Activated gamma-delta T cell treated with anti-CD3 and anti-CD28 coated beads, Interleukin-2, amount 50 U/mL, for 16 hours (primary cell): ENCODE results near the gene PDCD2L.
"Not testable (repeated sequence)": the region's sequence is repeated elsewhere in the genome, so short reads cannot be mapped to it uniquely, and the experiment has no call there.

Source experiments
- DNase-seq: peaks from one replicate; pipeline ENCODE4 v3.0.0-alpha.2; 2020; ENCODE audit warnings: low read depth

PDCD2L gene, protein sequence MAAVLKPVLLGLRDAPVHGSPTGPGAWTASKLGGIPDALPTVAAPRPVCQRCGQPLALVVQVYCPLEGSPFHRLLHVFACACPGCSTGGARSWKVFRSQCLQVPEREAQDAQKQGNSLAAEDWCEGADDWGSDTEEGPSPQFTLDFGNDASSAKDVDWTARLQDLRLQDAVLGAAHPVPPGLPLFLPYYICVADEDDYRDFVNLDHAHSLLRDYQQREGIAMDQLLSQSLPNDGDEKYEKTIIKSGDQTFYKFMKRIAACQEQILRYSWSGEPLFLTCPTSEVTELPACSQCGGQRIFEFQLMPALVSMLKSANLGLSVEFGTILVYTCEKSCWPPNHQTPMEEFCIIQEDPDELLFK

DNA sequence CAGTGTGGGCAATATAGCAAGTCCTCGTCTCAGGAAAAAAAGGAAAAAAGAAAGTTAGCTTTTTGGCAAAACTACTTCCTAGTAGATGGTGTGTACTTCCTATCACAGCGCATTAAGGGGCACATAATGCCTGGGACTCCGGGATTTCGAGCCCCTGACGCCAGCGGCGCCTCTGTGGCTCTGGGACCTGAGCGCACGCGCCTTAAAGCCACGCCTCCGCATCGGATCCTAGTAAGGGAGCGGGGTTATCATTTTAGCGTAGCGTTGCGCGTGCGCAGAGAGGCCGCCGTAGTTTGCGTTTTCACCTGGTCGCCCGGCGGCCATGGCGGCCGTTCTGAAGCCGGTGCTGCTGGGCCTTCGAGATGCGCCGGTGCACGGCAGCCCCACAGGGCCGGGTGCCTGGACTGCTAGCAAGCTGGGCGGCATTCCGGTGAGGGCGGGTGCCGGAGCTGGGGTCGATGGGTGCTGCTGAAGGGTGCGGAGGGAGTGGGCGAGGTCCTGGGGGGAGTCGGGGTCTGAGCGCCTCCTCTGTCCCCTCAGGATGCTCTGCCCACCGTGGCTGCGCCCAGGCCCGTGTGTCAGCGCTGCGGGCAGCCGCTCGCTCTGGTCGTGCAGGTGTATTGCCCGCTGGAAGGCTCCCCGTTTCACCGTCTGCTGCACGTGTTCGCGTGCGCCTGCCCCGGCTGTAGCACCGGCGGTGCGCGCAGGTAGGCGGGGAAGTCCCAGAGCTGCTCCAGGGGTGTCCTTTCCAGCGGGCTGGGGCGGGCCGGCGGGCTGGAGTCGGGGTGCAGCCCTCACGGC, at the start of gene PDCD2L:
Gene PDCD2L, plus strand, starts transcription at position 291 of the 801 bp plus-strand sequence. Its CDS starts 32 bp downstream, at position 323.
- DNase-seq: peak; percentile 90

DNA sequence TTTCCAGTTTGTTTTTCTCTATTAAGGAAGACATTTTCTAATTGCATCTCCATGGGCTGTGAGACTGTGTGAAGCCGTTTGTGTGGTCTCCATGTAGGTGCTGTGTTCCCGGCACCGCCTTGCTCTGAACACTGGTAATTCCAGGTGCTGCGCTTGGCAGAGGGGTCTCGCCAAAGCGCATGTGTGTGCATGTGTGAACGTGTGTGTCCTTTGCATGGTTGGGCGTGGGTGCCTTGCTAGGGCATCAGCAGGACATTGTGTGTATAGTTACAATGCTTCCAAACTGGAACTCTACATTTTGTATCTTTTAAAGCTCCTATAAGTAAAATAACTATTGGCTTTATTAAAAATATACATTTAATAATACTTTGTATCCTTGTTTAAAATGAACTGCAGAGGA, 49.0 kb upstream of the PDCD2L start:
- DNase-seq: no peak

DNA sequence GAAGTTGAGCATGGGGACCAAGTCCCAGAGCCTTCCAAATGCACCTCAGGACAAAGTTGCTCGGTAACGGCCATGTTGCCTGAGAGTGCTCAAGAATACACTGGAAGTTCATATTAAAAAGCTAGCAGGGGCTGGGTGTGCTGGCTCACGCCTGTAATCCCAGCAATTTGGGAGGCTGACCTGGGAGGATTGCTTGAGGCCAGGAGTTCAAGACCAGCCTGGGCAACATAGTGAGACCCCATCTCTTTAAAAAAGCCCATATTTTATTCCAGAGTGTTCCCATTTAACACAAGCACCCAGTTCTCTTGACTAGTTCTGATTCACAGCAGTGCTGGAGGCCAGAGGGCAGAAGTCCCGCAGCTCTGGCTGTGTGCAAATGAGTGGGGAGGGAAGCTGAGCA, 47.3 kb upstream of the PDCD2L start:
- no peak for DNase-seq

DNA sequence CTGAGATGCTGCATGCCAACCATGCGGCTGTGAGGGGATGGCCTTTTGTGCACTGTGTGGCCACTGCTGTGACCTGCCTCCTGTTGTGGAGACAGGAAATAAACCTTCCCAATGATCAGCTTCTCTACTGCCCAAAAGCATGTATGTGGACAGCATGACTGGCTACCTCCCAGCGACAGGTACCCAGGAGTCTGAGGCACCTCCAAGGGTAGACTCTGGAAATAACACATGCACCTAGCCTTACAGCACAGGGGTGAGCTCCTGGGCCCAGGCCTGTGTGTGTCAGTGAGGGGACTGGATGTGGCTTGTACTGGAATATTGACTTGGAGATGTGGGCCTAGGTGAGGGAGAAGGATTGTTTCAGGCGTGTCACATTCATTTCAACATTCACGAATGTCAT, 46.8 kb upstream of the PDCD2L start:
- DNase-seq: no peak

DNA sequence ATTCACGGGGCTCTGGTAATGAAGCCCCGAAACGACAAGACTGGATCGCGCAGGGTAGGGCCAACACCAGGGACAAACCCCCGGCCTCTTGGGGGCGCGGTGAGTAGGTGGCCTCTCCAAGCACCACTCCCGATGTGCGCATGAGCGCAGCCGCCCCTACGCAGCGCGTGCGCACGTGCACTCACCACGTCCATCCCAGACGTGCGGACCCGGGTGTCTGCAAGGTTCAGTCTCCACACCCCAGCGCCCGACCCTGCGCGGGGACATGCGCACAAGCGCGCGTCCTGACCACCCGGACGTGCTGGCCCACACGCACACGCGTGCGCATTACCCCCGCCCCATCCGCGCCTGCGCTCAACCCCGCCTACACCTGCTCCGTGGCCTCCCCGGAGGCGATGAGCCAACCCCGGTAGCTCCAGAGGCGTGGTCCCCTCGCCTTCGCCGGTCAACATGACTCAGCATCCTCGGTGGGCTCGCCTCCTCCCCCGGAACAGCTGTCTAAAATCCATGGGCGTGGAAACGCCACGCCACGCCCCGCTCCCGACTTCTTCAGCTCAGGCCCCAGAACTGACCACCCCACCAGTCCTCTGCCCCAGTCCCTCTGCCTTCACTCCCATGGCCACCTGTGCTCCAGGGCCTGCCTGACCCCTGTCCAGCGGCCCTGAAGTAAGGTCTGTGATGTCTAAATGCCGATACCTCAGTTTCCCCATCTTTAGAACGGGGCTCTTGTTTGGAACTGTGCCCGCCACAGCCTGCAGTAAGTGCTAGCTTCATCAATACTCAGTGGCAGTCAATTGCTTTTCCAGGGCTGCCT, 44.9 kb upstream of the PDCD2L start:
- DNase-seq: peak; percentile 94

DNA sequence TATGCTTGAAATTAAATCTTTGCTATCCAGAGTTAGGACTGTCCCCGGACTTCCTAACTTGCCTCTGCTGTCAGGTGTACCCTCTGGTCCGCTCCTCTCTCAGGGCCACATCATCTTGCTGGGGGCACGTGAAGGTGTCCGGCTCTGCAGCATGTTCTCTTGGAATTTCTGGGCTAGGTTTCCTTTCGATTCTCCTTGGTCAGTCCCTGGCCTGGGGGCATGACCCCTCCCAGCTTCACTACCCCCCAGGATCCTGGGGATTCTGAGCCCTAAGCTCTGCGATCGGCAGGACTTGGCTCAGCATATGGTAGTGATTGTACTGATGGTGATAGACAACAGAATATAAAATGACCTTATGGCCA, 44.3 kb upstream of the PDCD2L start:
- no peak for DNase-seq

DNA sequence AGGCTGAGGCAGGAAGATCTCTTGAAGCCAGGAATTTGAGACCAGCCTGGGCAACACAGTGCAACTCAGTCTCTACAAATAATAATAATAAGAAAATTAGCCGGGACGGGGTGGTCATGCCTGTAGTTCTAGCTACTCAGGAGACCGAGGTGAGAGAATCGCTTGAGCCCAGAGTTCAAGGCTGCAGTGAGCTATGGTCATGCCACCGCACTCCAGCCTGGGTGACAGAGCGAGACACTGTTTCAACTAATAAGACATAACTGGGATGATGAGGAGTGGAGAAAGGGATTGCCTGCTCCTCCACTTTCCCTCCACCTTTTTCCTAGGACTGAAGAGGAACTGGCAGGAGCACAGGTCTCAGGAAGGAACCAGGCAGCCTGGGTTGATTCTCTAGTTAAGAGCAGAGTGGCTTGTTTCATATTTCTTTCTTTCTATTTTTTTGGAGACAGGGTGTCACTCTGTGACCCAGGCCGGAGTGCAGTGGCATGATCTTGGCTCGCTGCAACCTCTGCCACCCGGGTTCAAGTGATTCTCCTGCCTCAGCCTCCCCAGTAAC, 43.8 kb upstream of the PDCD2L start:
- no peak for DNase-seq

DNA sequence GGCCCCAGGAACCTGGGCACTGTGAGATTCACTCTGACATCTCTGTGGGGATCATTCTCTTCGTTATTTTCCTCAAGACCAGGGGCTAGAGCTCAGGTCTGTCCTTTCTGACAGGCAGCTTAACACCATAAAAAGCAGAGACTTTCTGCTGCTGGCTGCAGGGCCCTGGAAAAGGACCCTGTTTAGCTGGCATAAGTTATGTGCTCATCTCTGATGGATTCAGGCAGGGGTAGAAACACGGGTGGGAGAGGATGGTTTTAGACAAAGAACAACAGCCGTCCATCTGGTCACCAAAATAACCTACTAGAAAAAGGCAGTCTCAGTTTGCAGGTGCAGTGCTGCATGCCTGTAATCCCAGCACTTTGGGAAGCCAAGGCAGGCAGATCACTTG, 41.5 kb upstream of the PDCD2L start:
- no peak for DNase-seq

DNA sequence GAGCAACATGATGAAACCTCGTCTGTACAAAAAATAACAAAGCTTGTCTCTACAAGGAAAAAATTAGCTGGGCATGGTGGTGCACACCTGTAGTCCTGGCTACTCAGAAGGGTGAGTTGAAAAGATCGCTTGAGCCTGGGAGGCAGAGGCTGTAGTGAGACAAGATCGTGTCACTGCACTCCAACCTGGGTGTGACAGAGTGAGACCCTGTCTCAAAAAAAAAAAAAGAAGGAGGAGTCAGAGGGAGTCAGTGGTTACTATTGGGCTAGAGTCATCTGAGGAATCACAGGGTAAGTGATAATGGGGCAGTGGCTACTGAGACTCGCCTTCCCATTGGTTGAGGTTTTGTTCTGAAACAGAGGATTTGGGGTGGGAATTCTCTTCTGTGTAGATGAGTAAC, 41.1 kb upstream of the PDCD2L start:
- DNase-seq: no peak

DNA sequence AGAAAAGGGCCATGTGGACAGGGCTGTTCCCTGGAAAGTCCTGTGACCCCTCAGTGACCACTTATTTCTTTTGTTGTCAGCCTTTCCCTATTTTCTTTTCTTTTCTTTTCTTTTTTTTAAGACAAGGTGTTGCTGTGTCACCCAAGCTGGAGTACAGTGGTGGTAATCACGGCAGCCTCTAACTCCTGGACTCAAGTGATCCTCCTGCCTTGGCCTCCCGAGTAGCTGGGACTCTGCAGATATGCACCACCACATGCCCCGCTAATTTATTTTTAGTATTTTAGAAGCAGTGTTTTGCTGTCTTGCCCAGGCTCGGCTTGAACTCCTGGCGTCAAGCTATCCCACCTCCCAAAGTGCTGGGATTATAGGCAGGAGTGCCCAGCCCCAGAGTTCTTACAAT, 40.3 kb upstream of the PDCD2L start:
- no peak for DNase-seq

DNA sequence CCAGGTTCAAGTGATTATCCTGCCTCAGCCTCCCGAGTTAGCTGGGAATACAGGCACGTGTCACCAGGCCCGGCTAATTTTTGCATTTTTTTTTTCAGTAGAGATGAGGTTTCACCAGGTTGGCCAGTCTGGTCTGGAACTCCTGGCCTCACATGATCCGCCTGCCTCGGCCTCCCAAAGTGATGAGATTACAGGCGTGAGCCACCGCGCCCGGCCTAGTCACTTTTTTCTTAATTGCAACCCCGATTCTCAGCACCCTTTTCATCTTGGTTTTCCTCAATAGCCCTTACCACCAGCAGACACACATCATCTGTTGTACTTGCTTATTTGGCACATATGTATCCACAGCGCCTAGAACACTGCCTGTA, 39.8 kb upstream of the PDCD2L start:
- no peak for DNase-seq

DNA sequence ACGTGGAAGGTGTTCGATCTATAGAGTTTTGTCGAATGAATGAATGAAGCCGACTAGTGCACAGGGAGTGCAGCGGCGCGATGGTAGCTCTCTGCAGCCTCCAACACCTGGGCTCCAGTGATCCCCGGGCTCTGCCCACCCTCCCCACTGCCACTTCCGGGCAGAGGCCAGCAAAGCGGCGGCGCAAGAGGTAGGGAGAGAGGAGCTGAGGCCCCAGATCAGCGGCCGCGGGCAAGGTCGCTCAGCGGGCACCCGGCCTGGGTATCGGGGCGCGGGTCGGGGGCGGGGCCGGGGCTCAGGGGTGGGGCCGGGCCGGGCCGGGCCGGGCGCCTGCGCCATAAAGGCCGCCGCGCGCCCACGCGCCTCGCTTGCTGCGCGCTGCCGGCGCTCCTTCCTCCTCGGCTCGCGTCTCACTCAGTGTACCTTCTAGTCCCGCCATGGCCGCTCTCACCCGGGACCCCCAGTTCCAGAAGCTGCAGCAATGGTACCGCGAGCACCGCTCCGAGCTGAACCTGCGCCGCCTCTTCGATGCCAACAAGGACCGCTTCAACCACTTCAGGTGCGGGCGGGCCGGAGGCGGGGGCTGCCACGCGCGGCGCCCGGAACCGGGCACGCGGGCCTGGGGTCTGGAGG, 39.3 kb upstream of the PDCD2L start, which contains the start of gene GPI:
Gene GPI, plus strand, starts transcription at position 367 of the 633 bp plus-strand sequence. Its CDS starts 71 bp downstream, at position 438.
- peak; percentile 47 for DNase-seq

DNA sequence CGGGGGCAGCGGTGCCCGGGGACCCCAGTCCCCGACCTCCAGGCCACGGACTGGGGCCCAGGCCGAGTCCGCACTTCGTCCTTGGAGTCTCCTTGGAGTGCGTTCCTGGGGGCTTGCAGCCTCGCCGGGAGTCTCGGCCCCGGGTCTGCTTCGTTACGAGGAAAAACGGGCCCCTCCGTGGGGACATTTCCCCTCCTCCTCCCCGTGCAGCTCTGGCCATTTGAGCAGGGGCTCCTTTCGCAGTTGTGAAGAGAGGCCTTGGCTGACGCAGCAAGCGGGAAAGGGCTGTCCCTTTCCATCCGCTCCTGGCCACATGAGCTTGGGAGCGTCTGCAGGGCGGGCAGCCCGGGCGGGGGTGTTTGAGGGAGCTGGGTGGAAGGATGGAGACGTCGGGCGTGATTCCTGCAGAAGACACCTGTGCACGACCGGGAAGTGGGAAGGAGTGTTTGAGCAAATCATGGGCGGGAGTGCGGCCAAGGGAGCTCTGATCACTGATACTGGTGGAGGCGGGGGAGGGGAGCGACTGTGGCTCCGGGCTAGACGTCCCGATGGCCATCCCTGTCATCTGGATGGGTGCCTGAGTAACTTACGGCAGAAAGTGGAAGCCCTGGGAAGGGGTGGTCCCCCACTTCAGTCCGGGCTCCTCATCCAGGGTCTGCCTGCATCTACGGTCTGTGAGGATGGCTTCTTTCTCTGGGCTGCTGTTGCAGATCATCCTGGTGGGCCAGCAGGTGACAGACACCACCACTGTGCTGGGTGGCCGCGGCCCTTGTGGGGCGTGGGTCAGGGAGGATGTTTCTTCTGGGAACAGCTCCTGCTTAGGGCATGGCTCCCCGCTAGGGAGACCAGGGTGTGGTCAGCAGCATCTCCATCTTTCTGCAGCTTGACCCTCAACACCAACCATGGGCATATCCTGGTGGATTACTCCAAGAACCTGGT, 38.5 kb upstream of the PDCD2L start:
- no peak for DNase-seq

DNA sequence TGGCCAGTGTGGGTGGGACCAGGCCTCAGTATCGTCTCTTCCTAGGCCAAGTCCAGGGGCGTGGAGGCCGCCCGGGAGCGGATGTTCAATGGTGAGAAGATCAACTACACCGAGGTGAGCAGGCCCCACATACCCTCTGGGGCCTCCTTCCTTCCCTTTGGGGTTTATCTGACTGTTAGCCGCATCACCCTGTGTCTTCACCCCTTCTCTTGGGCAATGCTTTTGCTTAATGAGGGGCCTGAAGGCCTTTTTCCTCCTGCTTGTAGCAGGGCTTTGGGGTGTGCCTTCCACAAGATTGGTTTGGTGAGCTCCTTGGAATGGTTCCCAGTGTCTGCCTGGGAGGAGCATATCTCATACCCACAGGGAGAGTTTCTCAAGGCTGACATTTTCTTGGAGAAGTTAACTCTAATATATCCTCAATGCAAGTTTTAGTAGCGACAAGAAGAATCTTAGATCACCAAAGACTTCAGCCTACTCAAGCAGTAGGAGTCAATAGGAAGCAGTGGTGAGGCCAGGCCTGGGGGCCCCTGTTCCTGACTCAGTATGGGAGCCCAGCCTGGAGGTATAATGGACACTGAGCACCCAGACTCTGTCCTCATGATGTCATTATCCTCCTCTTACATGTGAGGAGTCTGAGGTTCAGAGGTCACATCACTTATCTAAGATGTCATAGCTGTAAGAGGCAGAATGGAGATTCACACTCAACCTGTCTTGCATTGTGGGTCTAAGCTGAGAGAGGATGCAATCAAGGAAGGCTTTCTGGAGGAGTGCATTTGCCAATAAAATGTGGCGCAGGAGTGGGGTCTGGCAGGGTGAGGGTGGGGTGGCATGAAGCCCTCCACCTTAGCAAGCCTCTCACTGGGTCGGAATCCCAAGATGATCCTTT, 37.2 kb upstream of the PDCD2L start:
- DNase-seq: no peak

DNA sequence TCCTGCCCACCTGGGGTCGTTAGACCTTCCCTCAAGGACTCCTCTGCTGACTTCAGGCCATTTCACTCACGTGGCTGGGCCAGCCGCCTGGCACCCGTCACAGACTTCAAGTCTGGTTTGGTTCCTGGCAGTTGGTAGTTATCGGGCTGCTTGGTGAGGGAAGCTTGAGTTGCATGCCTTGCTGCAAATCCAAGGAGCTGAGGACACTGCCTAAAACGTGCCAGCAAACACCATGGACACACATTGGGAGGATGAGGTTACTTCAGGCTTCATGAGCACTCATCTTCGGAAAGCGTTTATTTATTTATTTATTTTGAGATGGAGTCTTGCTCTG, 36.6 kb upstream of the PDCD2L start:
- DNase-seq: no peak

DNA sequence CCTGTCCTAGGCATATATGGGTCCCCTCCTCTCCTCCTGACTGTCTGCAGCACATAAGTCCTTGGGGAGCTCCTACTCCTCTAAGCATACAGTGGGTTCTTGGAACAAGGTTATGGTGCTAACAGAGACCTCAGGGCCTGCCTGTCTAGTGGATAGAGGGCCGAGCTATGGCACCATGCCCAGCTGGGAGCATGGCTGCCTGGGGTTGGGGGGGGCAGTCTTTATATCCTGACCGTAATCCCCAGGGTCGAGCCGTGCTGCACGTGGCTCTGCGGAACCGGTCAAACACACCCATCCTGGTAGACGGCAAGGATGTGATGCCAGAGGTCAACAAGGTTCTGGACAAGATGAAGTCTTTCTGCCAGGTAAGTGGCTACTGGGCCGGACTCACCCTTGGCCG, 35.9 kb upstream of the PDCD2L start:
- DNase-seq: no peak

DNA sequence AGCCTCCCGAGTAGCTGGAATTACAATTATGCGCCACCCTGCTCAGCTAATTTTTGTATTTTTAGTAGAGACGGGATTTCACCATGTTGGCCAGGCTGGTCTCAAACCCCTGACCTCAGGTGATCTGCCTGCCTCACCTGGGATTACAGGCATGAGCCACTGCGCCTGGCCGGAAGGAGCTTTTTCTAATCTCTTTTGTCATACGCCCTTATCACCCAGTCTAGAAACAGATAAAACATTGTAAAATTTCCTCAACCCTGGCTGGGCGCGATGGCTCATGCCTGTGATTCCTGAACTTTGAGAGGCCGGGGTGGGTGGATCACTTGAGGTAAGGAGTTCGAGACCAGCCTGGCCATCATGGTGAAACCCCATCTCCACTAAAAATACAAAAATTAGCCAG, 35.0 kb upstream of the PDCD2L start:
- not testable (repeated sequence) for DNase-seq

DNA sequence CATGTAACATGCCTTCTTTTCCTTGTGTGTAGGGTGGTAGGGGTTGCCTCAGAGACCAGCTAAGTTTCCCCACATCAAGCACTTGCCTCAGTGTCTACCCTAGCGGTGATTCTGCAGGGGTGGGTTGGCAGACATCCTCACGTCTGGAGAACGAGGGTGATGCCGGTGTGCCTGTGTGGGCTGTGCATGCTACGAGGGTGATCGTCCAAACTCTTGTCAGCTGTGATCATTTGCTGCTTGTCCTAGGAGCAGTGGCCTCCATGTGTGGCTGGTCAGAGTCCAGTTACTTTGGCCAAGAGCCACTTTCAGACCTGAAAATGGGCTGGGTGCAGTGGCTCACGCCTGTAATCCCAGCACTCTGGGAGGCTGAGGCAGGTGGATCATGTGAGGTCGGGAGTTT, 34.1 kb upstream of the PDCD2L start:
- no peak for DNase-seq

DNA sequence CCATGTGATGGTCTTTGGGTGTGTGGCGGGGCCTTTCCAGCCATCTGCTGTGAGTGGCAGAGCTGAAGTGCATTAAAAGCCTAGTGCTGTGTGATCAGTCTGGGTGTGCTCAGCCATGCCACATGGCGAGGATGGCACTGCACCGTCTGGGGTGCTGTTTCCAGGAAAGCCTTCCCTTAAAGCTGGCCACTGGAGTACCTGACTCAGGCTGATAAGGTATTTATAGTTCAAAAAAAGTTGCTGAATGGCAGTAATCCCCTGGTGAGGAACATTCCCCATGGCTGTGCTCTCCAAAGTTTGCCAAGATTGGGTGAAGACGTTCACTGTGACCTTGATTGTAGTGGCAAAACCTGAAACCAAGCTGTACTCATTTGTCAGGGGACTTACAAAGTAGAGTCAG, 33.2 kb upstream of the PDCD2L start:
- no peak for DNase-seq
